ENCODE data around the gene SHROOM4. TPM values are rescaled to one million over a fixed set of nuclear protein-coding genes. Genes with fewer than 3 reads are reported as not detected.

Gene SHROOM4
- total and polyA plus RNA-seq, 4 donors = 0.62 to 2.3 (median 0.93) TPM

Small RNA genes within 50 kb of the gene (small RNA-seq; reads per million reads assigned to genes)
- gene RNU6-935P = not detected

Other genes with a start within 250 kb of the SHROOM4 start
- gene BMP15, start 96.5 kb upstream of the SHROOM4 start, total RNA-seq = not detected
- not detected for gene BMP15, start 96.5 kb upstream of the SHROOM4 start, polyA plus RNA-seq

Data from liver (tissue), 5 donors.